T follicular helper cell (primary cell): ENCODE data around the gene ABHD10.

ENCODE experiments used
- DNase-seq: peaks from one replicate; pipeline ENCODE4 v3.0.0-alpha.2; 2020; ENCODE audit warnings: low read depth

ABHD10 gene

DNA sequence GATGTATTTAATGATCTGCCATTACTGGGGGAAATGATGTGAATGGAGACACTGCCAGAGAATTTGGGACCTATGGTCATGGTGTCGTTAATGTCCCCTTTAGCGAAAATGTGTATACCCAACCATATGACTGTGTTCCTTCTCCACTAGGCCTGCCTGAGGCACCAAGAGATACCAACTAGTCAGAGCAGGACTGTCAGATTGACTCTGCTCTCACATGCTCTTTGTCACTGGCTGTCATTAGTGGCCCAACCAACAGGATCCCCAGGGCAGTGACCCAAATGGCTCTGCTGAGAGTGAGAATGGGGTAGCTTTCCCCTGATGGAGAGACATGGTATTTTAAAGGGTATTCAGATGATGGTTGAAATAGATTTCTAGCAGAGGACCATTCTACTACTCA, 22.7 kb downstream of the ABHD10 start:
- no peak for DNase-seq

DNA sequence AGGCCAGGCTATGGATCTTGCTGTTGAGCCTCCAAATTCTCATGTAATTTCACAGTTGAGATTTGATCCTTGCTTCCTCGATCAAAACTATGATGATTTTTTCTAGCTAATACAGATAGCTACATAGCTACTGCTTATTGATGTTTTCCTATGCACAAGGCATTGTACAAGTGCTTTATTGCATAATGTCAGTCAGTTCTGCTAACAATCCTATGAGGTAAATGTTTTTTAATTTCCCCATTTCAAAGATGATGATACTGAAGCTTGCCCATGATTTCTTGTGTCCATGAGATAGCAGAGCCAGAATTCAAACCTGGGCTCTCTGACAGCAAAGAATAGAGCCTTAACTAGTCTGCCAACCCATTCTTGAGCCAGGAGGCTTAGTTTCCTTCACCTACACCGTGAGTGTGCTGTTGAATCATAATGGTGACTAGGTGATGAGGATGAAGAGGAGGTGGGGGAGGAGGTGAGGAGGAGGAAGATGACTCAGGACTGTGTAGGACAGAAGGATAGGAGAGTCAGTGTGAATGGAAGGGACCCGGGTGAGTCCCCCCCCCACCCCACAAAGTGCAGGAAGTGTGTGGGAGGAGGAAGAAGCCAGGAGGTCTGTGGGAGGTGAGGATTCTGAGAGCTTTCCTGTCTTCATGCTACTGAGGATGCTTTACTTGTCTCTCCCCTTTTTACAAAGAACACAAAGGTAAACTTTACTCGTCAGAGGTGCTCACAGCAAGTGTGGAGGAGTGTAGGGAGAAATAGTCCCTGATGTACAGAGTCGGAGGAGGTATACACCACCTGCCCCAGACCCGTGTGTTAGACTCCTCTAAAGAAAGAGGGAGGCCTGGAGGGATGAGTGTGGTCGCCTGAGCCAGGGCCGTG, 23.5 kb downstream of the ABHD10 start:
- no peak for DNase-seq

DNA sequence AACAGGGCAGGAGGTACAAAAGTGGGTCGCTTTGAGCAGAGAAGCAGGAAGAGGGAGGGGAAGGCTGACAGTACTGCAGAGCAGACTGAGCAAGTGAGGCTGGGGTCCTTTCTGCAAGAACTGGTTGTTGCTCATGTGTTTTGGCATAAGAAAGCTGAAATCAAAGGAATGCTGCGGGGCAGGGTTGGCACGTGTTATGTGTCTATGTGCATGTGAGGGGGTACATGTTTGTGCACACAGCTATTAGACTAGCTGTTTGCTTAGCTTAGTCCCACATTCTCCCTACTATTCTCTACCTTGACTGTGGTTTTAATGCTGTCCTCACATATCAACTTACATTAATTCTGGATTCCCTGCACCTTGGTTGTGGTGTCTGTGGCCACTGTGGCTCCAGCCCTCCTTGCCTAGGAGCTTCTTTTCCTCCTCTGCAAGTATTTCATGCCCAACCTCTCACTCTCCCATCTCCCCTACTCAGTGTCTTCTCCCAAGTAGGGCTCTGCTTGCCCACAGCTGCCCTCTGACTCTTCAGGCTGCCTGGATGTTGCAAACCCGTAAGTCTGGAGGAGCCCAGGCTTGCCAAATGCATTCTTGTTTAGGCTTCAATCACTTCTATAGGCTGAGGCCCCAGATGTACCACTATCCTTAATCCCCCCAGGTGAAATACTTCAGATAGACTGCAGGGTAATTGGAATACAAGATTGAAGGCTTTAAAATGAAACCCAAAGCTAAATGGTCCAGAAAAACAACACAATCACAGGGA, 24.7 kb downstream of the ABHD10 start:
- DNase-seq = no peak

DNA sequence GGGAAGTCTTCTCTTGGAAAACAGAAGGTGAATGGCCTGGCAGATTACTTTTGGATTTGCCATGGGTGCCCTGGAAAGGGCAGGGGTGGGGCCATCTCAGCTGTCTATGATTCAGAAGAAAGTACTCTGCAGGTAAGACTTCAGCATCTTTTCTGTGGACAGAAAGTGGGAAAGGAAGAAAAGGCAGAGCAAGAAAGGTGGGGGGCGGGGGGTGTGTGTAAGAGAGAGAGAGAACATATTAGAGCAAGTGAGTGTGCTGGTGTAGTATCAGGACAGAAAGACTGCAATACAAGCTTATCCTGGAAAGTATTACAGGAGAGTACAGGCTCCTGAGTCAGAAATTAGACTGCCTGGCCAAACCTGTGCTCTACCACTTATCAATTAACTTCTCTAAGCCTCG, 25.4 kb downstream of the ABHD10 start:
- no peak for DNase-seq

DNA sequence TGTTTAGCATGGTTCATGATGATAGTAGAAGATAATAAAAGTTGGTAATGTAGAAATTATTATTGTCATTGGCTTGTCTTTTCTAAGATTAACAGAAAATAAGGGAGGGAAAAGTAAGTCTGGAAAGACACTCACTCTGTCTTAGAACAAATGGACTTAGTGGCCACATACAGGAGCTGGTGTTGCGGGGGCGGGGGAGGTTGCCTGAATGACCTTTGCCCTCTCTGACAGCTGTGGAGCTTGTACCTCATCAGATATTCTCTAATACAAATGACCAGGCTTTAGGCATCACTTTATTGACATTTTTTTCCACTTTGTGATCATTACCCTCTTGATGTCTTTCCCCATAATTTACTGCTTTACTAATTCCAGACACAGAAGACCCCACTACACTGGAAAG, 25.8 kb downstream of the ABHD10 start:
- DNase-seq = no peak

DNA sequence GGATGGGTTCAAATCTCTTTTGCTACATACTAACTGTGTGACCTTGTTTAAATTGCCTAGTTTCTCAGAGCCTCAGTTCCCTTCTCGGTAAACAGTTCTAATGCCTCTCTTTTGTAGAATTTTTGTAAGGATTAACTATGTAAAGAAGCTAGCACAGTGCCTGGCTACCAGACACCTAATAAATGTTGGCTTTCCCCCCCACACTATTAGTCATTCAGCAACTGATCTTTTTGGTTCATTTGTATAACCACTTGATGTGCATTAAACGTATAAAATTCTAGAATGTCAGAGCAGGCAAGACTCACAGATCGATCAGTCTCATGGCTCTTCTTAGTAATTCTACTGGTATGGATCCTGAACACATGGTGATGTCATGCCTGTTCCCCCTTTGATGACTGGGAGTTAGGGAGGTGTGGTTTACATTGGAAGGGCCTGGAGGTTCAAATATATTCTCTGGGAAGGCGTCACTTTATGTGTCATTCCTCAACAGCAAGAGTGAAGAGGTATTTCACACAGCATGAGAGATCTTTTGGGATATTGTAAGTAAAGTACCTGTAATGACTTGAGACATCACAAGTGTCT, 26.4 kb downstream of the ABHD10 start:
- DNase-seq = no peak

DNA sequence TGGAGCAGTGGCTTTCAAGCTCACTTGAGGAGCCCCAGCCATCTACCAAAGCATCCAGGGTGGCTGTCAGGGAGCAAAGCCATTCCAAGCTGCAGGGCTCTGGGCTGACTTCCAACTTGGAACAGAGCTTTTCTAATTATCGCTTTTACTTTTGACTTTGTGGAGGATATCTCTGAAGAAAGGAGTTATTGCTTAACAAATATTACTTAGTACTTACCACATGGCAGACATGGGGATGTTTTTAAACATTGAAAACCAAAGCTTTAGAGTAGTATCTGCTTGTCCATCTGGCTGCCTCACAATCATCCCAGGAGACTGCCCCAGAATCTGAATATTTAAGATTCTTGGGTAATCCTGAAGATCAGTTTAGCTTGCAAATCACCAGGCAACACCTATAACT, 28.8 kb downstream of the ABHD10 start:
- no peak for DNase-seq

DNA sequence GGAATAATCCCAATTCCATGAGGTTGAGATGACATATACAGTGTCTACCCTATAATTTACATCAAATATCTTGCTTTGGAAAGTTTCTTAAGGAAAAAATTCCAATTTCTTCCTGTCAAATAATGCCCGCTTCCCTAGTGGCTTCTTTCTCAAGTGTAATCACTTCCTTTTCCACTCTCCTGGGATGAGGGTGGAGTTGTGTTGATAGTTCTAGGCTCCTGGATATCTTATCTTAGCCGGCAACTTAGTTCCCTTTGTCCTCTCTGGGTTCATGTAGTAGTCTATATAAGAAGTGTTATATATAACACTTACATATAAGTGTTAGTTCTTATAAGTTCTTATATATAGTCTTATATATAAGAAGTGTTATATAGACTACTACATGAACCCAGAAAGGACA, 30.8 kb downstream of the ABHD10 start:
- no peak for DNase-seq

DNA sequence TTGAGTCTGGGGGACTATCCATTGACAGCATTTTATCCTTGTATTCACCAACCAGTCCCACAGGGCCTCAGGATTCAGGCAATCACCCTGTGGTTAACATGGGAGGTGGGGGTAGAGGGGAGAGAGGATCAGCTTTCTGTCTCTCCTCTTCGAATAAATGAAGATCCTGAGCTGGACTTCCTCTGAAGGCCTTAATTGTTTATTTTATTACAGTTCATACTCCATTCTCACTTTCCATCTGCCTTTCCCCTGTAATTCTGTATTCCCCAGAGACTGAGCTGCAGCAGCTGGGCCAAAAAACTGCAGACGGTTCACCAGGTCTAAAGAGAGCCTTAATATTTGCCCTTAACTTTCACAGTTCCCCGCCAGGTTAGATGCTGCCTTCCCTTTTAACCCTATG, 31.8 kb downstream of the ABHD10 start:
- no peak for DNase-seq

DNA sequence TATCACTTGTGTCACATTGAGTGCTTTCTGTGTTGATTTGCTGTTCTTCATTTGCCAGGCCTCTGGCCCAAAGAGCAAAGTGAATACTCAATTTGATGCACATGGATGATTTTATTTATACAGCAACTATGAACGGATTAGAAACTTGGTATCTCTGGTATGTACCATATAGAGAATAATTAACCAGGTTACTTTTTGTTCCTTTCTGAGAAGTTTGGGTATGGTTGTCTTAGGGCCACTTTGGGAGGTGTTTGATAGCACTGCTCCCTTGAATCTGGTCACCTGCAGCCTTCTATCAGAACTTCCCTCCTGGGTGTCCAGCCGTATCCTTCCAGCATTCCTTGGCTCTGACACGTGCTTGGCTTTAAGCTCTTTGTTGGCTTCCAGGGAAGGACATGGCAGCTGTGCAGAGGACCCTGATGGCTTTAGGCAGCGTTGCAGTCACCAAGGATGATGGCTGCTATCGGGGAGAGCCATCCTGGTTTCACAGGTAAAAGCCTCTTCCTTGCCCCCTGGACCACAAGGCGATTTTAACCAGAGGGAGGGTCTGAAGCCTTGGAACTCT, 32.6 kb downstream of the ABHD10 start:
- DNase-seq = no peak

DNA sequence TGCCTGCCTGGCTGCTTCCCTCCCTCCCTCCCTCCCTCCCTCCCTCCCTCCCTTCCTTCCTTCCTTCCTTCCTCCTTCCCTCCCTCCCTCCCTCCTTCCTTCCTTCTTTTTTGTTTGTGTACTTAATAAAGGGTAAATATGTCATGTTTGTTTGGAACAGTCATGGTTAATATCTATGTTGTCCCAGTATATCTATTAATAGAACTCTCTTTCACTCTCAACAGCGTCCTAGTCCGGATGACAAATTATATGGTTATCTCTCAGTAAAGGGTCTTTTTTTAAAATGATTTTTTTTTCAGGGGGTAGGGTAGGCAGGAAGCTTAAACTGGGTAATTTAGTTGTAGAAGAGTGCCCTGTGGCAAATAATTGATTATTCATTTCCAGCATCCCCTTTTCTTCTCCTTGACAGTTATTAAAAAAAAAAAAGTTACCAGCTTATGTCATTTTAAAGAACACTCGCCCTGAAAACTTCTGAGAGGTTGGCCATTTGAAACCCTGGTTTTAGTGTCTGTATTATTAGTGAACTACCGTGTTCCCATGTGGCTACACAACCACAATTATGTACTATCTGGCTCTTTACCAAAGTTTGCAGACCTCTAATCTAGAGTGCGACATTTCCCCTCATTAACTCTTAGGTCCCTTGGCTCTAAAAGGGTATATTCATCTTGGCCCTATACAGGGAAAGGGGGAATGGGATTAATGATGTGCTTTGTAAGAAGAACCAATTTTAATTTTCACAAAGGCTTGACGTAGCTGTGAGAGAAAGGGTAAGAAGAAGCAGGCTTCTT, 33.6 kb downstream of the ABHD10 start:
- no peak for DNase-seq

DNA sequence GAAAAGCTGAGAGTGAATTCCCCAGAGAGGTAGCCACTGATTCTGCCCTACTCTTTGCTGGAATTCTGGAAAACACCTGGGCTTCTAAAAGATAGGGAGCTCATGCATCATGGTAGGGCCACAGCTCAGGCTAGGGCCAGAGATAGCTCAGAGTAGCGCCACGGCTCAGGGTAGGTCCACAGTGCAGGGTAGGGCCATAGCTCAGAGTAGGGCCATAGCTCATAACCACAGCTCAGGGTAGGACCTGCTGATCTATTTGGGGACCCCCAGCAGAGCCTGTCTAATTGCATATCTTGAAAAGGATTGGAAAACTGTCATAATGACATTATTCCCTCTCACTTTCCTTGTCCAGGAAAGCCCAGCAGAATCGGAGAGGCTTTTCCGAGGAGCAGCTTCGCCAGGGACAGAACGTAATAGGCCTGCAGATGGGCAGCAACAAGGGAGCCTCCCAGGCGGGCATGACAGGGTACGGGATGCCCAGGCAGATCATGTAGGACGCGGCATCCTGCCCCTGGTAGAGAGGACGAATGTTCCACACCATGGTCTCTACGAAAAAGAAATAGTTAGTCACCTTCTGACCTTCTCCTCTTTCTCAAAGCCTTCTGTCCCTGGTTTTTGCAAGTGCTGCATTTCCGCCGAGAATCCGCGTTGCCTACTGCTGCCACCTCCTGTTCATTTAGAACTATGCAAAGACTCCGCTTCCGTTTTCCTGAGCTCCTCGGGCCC, 34.4 kb downstream of the ABHD10 start:
- DNase-seq = peak; percentile 22

DNA sequence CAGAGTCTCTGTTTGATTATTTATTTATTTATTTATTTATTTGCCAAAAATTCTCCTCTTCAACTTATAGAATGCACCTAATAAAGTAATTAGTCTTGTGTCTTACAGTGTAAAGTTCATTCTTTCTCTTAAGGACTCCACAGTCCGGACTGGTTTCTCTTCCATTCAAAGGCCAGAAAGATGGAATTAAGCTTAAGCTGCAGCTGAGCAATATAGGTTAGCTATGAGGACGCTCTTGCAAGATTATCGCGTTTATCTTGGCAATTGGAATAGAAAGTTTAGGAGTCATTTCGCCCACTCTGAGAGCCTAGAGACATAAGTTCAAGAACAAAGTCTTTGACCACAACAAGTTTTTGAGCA, 34.9 kb downstream of the ABHD10 start:
- DNase-seq = no peak

DNA sequence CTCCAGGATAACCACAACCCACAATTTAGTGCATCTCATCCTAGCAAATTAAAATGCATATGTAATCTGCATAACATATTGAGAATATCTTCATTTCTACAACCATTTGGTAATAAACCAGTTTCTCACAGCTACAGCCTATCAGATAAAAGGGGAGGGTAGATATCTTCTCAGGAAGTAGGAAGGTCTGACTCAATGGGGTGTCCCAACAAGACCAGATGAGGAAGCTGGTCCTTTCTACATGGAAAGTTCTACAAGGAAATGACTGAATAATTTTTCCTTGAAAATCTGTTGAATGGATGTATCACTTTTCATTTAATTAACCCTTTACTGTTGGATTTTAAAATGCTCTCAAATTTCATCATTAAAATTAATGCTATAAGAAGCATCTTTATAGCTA, 38.3 kb downstream of the ABHD10 start:
- DNase-seq = no peak

DNA sequence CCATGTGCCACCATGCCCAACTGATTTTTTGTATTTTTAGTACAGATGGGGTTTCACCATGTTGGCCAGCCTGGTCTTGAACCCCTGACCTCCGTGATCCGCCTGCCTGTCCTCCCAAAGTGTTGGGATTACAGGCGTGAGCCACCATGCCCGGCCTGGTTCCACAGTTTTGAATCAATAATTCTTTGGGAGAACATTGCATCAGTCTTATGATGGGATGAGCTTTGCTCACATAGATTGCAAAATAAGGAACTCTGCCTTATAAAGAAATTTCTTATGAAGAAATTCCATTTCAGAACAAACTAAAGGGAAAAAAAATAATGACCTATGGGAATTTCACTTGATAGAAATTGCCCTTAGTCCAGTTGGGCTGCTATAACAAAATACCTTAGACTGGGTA, 39.9 kb downstream of the ABHD10 start:
- no peak for DNase-seq

DNA sequence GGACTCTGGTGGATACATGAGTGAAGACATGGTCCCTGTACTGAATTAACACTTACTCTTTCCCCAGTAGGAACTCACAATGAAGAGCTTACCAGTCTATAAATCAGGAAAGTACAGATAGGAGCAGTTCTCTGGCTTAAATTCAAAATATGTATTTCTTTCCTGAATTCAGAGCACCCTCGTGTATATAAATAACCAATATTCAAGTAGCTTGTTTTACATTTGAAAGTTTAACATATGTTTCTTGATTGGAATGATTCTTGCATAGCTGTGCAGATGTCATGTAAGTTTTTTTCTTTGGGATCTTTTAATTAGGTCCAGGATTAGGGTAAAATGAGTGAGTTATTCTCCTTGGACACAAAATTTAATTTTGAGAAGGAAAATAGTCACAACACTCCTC, 40.9 kb downstream of the ABHD10 start:
- no peak for DNase-seq

DNA sequence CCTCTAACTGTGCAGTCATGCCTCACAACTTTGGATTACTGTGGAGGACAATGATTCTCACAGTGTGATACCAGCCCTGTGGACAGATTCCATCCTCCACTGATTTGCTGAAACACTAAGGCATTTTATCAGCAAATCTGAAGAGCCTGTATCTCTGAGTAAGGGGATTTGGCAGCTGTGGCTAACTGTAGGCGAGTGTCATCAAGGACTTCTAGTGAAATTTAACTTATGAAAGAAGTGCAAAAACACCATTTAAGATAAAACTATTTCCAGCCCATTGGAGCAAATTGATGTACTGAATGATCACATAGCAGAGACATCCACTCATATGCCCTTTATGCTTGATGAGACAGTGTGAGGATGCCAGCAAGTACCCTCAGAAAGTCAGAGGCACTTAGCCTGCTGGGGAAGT, 41.9 kb downstream of the ABHD10 start:
- DNase-seq = no peak

DNA sequence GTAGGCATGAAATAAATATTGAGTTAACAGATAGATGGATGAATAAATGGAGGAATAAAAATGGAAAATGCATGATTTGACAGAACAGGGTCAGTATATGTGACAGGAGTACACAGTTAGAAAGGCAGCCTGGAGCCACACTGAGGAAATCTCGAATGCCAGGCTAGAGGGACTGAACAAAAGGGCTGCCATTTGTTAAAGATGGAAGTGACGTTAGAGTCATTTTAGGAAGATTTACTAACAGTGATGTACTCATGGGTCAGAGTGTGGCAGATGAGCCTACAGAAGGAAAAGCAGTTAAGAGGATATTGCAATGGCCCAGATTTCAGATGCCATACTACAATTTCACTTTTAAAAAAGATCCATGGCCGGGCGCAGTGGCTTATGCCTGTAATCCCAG, 48.3 kb downstream of the ABHD10 start:
- DNase-seq = no peak

DNA sequence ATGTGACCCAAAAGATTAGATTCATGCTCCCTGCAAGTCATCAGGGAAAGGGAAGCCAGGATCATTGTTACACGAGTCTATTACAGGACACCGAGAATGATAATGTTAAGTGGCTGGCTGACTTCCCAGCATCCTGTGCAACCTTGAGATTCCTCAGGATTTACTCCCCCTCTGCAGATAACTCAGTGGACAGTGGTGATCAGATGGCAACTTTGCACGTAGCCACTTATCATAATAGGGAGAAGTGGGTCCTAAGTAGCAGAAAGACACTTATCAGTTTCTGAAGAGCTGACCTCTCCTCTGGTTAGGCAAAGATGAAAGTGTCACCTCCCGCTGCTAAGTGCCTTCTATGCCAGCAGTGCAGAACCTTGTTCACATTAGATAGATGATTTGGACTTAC, 49.0 kb downstream of the ABHD10 start:
- DNase-seq = no peak

DNA sequence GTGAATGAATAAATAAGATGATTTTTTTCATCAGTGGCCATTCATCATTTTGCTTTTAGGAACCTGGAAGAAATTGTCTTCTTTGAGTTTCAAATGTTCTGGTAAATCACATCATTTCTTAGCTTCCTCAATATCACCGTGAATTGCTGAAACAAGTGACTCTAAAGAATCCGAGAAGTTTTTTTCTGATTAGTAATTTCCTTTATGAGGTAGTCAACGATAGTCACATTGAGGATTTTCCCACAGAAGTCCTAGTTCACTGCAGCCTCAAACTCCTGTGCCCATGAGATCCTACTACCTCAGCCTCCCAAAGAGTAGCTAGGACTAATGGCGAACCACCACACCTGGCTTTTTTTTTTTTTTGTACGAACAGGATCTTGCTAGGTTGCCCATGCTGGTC, 52.1 kb downstream of the ABHD10 start:
- no peak for DNase-seq

DNA sequence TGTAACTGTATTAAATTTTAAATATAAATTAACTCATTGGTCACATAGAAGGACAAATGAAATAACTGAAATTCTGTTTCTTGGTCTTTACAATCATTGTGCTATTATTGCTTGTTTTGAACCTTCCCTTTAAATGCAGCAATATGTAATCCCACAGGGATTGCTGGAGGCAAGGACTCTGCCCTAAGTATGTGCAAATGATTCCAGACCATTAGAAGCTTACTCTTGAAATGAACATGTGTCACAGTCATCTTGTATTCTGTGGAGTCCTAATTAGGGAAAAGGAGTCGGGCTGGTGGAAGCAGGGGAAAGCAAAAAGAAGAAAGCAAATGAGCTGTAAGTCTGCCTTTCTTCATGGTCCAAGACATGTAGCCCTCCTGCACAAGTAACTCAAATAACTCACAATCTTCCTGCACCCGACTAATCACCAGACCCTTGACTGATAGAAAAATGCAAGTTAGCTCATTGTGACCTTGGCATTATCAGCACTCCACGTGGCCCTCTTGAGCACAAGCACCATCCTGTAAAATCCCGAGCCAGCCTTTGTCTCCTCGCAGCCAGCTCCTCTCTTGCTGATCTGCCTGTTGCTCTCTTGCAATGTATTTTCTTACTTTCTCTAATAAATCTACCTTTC, 53.4 kb downstream of the ABHD10 start:
- no peak for DNase-seq
